Measurements from ENCODE around the gene ATP10D. TPM values are rescaled to one million over a fixed set of nuclear protein-coding genes. Genes with fewer than 3 reads are reported as not detected.
"Not testable (repeated sequence)": the region's sequence is repeated elsewhere in the genome, so short reads cannot be mapped to it uniquely, and the experiment has no call there.

The ATP10D gene
- total and polyA plus RNA-seq, 12 donors, result 2.8 to 15.7 (median 8.6) TPM

DNA sequence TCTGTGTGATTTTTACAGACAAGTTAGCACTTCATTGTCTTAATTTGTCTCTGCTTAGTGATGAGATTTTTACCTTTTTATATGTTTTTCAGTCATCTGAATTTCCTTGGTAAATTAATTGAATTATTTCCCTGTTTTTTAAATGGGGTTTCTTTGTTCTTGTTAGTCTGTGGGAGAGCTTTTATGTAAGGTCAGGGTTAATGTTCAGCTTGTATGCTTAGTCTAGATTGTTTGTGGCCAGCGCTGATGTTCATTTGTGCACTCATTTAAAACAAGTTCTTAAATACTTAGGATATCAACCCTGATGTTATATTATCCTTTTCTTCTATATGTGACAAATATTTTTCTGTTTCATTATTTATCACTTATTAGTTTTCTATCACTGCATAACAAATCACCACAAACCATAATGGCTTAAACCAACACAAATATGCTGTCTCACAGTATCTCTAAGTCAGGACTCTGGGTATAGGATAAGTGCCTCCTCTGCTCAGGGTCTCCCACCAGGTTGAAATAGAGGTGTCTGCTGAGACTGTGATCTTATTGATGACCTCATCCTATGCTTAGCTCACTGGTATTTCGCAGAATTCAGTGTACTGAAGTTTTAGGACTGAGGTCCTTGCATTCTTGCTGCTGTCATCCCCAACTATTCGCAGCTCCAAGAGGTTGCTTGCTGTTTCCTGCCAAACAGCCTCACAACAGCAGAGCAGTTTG lies 53.2 kb downstream of the ATP10D start:
- ATAC-seq (no peak), DNase-seq (no peak)
- H3K27me3 ChIP-seq, result no peaks in the 10 kb centered on the region
- H3K9me3 ChIP-seq, result peaks cover 0 to 6% (median 0%) of the 10 kb centered on the region in 11 donors
- no peak overlapping the region for H3K4me3 ChIP-seq
- H3K27ac ChIP-seq, result no peak overlapping the region
- TF ChIP-seq, protein P1, sequence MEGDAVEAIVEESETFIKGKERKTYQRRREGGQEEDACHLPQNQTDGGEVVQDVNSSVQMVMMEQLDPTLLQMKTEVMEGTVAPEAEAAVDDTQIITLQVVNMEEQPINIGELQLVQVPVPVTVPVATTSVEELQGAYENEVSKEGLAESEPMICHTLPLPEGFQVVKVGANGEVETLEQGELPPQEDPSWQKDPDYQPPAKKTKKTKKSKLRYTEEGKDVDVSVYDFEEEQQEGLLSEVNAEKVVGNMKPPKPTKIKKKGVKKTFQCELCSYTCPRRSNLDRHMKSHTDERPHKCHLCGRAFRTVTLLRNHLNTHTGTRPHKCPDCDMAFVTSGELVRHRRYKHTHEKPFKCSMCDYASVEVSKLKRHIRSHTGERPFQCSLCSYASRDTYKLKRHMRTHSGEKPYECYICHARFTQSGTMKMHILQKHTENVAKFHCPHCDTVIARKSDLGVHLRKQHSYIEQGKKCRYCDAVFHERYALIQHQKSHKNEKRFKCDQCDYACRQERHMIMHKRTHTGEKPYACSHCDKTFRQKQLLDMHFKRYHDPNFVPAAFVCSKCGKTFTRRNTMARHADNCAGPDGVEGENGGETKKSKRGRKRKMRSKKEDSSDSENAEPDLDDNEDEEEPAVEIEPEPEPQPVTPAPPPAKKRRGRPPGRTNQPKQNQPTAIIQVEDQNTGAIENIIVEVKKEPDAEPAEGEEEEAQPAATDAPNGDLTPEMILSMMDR (IDR thresholded peaks at IDR 0.05), result no peak
- H3K36me3 ChIP-seq, result peaks cover 0 to 98% (median 16%) of the 10 kb centered on the region in 9 donors
- H3K4me1 ChIP-seq, result peaks cover 0 to 6% (median 0%) of the 10 kb centered on the region in 9 donors
- intact Hi-C loops (cut with DNase I), result no loop called here
- WGBS, 2 donors, result 86 to 88% methylated on average over 3 of the region's 3 CpGs

DNA sequence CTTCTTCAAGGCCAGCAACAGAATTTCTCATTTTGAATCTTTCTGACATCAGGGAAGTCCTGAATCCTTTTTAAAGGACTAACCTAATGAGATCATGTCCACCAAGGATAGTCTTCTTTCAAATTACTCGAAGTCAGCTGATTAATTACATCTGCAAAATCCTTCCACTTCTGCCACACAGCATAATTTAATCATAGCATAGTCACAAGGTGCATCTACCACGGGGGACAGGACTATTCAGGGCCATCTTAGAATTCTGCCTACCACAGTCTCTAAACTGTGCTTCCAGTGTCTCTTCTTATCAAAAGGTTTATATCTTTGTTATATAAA lies 53.7 kb downstream of the ATP10D start:
- intact Hi-C loops (cut with DNase I), result no loop called here
- DNase-seq, result no peak
- H3K4me1 ChIP-seq, result peaks cover 0 to under 1% (median 0%) of the 10 kb centered on the region in 9 donors
- 80 to 82% methylated on average over 2 of the region's 2 CpGs for WGBS, 2 donors
- no peak overlapping the region for H3K27ac ChIP-seq
- no peaks in the 10 kb centered on the region for H3K27me3 ChIP-seq
- no peak overlapping the region for H3K4me3 ChIP-seq
- peaks cover 0 to 100% (median 16%) of the 10 kb centered on the region in 9 donors for H3K36me3 ChIP-seq
- TF ChIP-seq, protein P1 (IDR thresholded peaks at IDR 0.05), result no peak
- H3K9me3 ChIP-seq, result peaks cover 0 to 6% (median 0%) of the 10 kb centered on the region in 11 donors
- no peak for ATAC-seq

DNA sequence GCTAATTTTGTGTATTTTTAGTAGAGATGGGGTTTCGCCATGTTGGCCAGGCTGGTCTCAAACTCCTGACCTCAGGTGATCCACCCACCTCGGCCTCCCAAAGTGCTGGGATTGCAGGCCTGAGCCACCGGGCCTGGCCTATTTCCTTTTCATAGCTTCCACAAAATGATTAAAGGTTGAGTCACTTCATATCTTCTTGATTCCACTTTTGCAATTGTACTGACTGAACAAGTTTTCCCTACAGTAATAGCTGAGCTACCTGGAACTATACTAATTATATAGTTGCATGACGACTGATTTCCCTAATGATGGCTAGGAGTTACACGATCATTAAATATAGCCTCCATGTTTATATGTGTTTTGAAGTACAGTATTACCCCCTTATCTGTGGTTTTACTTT lies 57.6 kb downstream of the ATP10D start:
- H3K4me3 ChIP-seq; H3K9me3 ChIP-seq; H3K27ac ChIP-seq; H3K4me1 ChIP-seq; DNase-seq; intact Hi-C loops (cut with DNase I); ATAC-seq; H3K27me3 ChIP-seq: not testable (repeated sequence)
- H3K36me3 ChIP-seq, result peaks cover 0 to 99% (median 16%) of the 10 kb centered on the region in 9 donors
- WGBS, 2 donors, result 81 to 94% methylated on average over 4 of the region's 5 CpGs

DNA sequence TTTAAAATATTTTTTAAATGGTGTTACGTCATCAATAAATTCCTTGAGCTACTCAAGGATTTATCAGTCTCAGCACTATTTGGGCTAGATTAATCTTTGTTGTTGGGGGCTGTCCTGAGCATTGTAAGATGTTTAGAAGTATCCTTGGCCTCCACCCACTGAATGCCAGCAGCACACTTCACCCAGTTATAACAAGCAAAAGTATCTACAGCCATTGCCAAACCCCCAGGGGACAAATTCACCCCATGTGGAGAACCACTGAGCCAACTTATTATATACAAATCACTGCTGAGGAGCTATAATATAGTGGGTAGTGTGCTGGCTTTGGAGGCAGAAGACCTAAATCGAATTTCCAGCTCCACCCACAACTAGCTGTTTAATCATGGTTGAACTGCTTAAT lies 58.3 kb downstream of the ATP10D start:
- no peaks in the 10 kb centered on the region for H3K27me3 ChIP-seq
- DNase-seq (no peak), ATAC-seq (no peak)
- H3K27ac ChIP-seq, result no peak overlapping the region
- WGBS, 2 donors, result 40 to 68% methylated on average over 2 of the region's 2 CpGs
- H3K4me1 ChIP-seq, result no peaks in the 10 kb centered on the region
- no peak overlapping the region for H3K4me3 ChIP-seq
- H3K36me3 ChIP-seq, result peaks cover 0 to 99% (median 23%) of the 10 kb centered on the region in 9 donors
- H3K9me3 ChIP-seq, result no peaks in the 10 kb centered on the region
- intact Hi-C loops (cut with DNase I), result no loop called here
- TF ChIP-seq, protein P1 (IDR thresholded peaks at IDR 0.05), result no peak

DNA sequence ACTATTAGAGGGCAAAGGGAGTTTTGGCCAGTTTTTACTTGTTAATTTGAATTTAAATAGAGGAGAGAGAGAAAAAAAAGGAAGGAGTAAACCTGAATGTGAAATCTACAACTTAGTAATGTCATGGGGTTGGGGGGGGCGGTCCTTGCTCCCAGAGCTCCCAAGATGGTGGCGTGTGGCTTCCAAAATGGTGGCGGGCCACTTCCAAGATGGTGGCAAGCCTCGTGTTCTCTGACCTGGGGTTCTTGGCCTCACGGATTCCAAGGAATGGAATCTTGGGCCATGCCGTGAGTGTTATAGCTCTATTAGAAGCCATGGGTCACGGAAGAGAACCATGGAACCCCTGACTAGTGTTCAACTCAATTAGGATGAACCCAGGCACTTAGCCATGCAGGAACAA lies 65.3 kb downstream of the ATP10D start:
- H3K4me3 ChIP-seq; H3K4me1 ChIP-seq; H3K27me3 ChIP-seq; ATAC-seq; H3K27ac ChIP-seq; intact Hi-C loops (cut with DNase I); H3K9me3 ChIP-seq; DNase-seq: not testable (repeated sequence)
- peaks cover 0 to 100% (median 40%) of the 10 kb centered on the region in 9 donors for H3K36me3 ChIP-seq
- WGBS, 2 donors, result 91 to 99% methylated on average over 7 of the region's 7 CpGs
